EL (cell line): Measurements from ENCODE around the gene PTPN12.

Source experiments
- DNase-seq: peaks from one replicate; pipeline ENCODE4 v3.0.0-alpha.2; 2016

PTPN12 gene

GRCh38 chr7:77667459-77668086, 130.5 kb downstream of the PTPN12 start:
- no peak for DNase-seq

DNA sequence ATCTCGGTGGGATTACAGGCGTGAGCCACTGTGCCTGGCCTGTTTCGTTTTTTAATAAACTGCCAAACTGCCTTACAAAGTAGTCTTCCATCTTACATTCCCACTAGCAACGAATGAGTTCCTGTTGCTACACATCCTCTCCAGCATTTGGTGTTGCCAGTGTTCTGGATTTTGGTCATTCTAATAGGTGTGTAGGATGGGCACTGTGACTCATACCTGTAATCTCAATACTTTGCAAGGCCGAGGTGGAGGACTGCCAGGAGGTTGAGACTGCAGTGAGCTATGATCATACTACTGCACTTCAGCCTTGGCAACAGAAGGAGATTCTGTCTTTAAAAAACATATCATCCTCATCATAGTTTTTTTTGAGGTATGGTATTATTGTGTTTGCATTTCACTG, 137.8 kb downstream of the PTPN12 start:
- DNase-seq, result no peak

DNA sequence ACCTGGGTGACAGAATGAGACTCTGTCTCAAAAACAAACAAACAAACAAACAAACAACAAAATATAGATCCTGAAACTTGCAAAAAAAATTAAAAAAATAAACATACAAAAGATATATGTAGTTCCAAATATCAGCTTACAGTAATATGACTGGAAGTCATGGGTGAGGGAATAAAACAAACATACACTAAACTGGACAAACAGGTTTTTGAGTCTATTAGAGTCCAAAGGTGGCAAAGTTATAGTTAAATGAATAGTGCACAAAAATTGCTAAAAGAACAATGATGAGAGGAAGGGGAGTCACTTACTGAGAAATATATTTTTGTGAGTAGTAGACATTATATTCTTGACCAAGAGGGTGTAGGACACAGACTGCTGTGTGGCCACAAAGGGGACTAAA, 142.5 kb downstream of the PTPN12 start:
- no peak for DNase-seq

GRCh38 chr7:77680266-77680665, 143.2 kb downstream of the PTPN12 start:
- DNase-seq, result peak; percentile 31

GRCh38 chr7:77684030-77684429, 146.9 kb downstream of the PTPN12 start:
- DNase-seq, result no peak

GRCh38 chr7:77685233-77685632, 148.1 kb downstream of the PTPN12 start:
- no peak for DNase-seq

DNA sequence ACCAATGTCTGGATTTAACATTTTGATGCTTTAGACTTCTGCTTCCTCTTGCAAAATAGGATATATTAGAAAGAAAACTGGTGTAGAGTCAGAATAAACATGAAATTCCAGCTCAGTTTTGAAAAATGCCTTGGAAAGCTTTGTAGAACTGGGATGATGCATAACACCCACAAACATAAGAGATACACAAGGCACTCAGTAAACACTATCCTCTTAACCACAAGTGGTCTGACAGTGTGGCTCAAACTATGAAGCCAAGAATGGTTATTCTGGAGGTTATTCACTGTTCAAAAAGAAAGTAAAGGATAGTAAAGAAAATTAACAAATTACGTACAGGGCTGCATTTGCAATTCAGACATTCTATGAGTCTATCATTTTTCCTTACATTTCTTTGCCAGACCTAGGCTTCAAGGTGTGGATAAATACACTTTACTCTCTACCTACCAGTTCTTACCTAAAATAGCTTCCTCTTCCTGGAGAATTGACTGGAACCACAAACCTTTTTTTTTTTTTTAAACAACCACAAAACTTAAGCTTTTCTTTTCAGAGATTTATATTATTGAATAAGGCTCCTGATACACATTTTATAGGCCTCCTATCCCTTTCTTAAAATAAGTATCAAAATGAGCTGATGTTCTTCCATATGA, 150.1 kb downstream of the PTPN12 start:
- DNase-seq, result peak; percentile 32

GRCh38 chr7:77687747-77688144, 150.7 kb downstream of the PTPN12 start:
- DNase-seq, result no peak
